ENCODE measurements around the gene PCGF3. TPM values are rescaled to one million over a fixed set of nuclear protein-coding genes. Genes with fewer than 3 reads are reported as not detected.
A peak's percentile ranks its signal among the peaks of the same experiment; 100 is the strongest.

PCGF3 gene
- total and polyA plus RNA-seq, 9 of the 15 experiments (the other 6 are each of a cell fraction or from before 2014, with no cell fraction given), result 2.6 to 46.1 (median 20.3) TPM

- TF ChIP-seq SREBF1 (IDR thresholded peaks at IDR 0.05; ENCODE audit: borderline replicate concordance, low read depth, low read length) (no peak), ZNF76 (CRISPR knock-in tag; IDR thresholded peaks at IDR 0.05; ENCODE audit: borderline replicate concordance) (no peak), ZNF133 (CRISPR knock-in tag; IDR thresholded peaks at IDR 0.05) (no peak), ZNF165 (CRISPR knock-in tag; IDR thresholded peaks at IDR 0.05; ENCODE audit: borderline replicate concordance) (no peak), CBX2 (IDR thresholded peaks at IDR 0.05; ENCODE audit: insufficient read depth, low read length, poor library complexity, severe bottlenecking) (no peak), HOXB6 (CRISPR knock-in tag; IDR thresholded peaks at IDR 0.05; ENCODE audit: borderline replicate concordance) (no peak), SP1 (CRISPR knock-in tag; IDR thresholded peaks at IDR 0.05) (no peak), ZBTB7A (IDR thresholded peaks at IDR 0.05; ENCODE audit: borderline replicate concordance, control insufficient read depth, low read depth, low read length) (peak; percentile 26; the same call in 1 of the 2 replicates), POLR2A (conservative IDR thresholded peaks at IDR 0.05) (no peak), SMARCC2 (IDR thresholded peaks at IDR 0.05; ENCODE audit: low read depth) (no peak), MCM3 (IDR thresholded peaks at IDR 0.05) (no peak), PPARD (CRISPR knock-in tag; IDR thresholded peaks at IDR 0.05) (no peak), FOXJ2 (tag; IDR thresholded peaks at IDR 0.05) (no peak), HEY1 (CRISPR knock-in tag; IDR thresholded peaks at IDR 0.05; ENCODE audit: borderline replicate concordance) (no peak), MTA3 (IDR thresholded peaks at IDR 0.05; ENCODE audit: borderline replicate concordance) (no peak), NRF1 (conservative IDR thresholded peaks at IDR 0.05 in 1 of 2, IDR thresholded peaks at IDR 0.05 in 1 of 2) (peak in 1 of 2 experiments; percentile 45; a peak in 2 of 4 replicates), IRF9 (tag; IDR thresholded peaks at IDR 0.05) (no peak), SLC30A9 (CRISPR knock-in tag; IDR thresholded peaks at IDR 0.05) (no peak), TAF7 (tag; IDR thresholded peaks at IDR 0.05) (no peak)
- TF ChIP-seq, protein P1, sequence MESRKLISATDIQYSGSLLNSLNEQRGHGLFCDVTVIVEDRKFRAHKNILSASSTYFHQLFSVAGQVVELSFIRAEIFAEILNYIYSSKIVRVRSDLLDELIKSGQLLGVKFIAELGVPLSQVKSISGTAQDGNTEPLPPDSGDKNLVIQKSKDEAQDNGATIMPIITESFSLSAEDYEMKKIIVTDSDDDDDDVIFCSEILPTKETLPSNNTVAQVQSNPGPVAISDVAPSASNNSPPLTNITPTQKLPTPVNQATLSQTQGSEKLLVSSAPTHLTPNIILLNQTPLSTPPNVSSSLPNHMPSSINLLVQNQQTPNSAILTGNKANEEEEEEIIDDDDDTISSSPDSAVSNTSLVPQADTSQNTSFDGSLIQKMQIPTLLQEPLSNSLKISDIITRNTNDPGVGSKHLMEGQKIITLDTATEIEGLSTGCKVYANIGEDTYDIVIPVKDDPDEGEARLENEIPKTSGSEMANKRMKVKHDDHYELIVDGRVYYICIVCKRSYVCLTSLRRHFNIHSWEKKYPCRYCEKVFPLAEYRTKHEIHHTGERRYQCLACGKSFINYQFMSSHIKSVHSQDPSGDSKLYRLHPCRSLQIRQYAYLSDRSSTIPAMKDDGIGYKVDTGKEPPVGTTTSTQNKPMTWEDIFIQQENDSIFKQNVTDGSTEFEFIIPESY (CRISPR knock-in tag; IDR thresholded peaks at IDR 0.05), result peak; percentile 91
- TF ChIP-seq, protein P2, sequence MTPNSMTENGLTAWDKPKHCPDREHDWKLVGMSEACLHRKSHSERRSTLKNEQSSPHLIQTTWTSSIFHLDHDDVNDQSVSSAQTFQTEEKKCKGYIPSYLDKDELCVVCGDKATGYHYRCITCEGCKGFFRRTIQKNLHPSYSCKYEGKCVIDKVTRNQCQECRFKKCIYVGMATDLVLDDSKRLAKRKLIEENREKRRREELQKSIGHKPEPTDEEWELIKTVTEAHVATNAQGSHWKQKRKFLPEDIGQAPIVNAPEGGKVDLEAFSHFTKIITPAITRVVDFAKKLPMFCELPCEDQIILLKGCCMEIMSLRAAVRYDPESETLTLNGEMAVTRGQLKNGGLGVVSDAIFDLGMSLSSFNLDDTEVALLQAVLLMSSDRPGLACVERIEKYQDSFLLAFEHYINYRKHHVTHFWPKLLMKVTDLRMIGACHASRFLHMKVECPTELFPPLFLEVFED (CRISPR knock-in tag; conservative IDR thresholded peaks at IDR 0.05), result no peak
- TF ChIP-seq, protein P3, sequence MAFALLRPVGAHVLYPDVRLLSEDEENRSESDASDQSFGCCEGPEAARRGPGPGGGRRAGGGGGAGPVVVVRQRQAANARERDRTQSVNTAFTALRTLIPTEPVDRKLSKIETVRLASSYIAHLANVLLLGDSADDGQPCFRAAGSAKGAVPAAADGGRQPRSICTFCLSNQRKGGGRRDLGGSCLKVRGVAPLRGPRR (CRISPR knock-in tag; IDR thresholded peaks at IDR 0.05), result no peak
These were observed 86.4 kb downstream of the PCGF3 start (continued) for GRCh38 chr4:791898-792625.

Measured in K562 (cell line).